Nucleus accumbens (tissue), 56 donors: ENCODE measurements around the gene EDARADD.
"Not testable (repeated sequence)": the region's sequence is repeated elsewhere in the genome, so short reads cannot be mapped to it uniquely, and the experiment has no call there.

Source experiments
- DNase-seq, 56 donors: peaks; one replicate each; lab custom pipeline; 2025; lab: John Stamatoyannopoulos, UW

The EDARADD gene

DNA sequence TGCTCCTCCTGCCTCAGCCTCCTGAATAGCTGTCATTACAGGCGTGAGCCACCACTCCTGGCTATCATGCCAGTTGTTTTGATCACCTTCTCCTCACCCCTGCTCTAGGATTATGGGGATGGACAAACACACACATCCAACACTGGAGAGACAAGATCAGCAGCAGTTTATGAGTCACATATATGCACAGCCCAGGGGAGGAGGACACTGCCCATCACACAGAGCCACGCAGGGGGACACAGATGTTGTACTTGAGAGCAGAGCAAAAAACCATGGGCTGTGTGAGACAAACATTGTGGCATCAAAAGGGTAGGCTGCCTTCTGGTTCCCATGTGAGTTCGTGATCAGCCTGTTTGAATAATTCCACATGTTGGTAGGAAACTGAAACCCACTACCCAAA lies 32.1 kb downstream of the EDARADD start:
- no peak for DNase-seq

DNA sequence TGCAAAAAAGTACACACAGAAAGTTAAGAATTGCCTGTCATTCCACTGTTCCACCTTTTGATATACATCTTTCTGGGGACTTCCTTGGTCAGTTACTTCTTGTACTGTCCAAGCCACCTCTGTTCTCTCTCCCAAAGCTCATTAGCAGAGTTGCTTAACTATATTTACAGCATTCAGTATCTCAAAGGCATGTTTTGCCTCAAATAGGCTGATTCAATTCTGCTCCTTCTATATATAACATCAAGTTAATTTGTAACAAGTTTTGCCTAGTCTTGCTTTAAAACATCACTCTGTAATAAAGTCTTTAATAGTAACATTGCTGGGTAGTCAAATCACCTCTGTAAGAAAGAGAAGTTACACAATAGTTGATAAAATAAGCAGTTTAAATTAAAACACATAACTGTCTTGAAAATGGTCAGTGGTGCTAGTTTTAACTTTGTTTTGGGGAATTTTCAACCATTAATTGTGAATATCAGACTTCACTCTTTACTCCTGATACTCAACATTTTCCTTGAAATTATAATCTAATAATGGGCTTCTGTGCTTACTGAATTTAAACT lies 35.7 kb downstream of the EDARADD start:
- DNase-seq = no peak

DNA sequence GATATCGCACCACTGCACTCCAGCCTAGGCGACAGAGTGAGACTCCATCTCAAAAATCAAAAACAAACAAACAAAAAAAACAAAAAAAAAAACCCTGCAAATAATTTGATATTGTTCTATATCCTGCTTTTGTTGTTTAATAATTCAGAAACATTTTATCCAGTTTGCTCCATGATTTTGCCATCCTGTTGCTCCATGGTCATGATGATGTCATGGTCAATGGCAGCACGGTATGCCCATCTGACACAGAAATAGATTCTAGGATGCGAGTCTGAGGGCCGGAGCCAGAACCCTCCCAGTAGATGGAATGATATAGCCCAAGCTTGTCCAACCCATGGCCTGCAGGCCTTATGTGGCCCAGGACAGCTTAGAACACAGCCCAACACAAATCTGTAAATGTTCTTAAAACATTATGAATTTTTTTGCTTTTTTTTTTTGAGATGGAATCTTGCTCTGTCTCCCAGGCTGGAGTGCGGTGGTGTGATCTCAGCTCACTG lies 39.8 kb downstream of the EDARADD start:
- no peak for DNase-seq

DNA sequence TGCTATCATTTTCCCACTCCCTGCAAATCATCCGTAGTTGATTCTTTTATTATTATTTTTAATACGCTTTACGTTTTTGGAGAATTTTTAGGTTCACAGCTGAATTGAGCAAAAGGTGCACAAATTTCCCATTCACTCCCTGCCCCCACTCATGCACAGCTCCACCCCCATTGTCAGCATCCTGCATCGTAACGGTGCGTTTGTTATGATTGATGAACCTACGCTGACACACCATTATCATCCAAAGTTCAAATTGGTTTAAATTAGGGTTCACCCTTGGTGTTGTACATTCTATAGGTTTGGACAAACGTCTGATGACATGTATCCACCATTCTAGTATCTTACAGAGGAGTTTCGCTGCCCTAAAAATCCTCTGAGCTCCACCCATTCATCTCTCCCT lies 44.5 kb downstream of the EDARADD start:
- DNase-seq = no peak

DNA sequence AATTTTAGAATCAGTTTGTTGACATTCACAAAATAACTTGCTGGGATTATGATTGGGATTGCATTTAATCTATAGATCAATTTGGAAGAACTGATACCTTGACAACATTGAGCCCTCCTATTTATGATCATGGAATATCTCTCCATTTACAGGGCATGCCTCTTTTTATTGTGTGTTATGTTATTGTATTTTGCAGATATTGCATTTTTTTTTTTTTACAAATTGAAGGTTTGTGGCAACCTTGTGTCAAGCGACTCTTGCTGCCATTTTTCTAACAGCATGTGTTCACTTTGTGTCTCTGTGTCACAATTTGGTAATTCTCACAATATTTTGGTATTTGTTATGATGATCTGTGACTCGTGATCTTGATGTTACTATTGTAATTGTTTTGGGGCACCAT lies 46.3 kb downstream of the EDARADD start:
- no peak for DNase-seq

DNA sequence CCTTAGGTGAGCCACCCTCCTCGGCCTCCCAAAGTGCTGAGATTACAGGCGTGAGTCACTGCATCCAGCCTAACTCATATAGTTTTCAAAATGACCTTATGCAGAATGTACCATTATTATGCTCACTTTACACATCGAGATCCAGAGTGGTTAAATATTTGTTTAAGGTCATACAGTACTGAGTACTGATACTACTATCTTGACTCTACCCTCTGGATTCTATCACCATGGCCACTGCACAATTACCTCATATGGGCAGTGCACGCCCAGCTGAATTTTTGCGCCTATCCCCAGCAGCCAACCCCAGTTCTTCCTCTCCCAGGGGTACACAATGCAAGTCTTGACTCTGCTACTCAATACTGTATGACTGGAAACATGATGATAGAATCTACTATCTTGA lies 56.7 kb downstream of the EDARADD start:
- DNase-seq = no peak

DNA sequence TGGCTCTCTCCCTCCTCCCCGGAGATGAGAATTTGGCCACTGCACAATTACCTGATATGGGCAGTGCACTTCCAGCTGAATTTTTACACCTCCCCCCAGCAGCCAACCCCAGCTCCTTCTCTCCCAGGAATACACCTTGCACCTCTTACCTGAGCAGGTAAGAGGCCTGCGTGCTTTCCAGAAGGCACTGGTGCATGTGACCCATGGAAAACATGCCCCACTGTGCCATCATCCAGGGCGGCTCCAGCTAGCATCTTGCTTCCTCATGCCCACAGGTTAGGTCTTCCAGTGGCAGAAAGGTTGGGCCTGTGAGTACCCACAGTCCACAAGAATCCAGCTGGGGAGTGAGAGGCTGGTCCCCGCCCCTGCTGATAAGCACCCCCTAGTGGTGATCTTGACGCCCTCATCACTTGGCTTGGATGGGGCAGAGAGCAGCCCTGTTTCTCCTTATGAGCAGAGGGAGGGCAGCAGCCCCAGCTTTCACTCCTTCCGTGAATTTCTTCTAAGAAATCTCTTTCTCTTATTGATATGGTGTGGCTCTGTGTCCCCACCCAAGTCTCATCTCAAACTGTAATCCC lies 57.8 kb downstream of the EDARADD start:
- no peak for DNase-seq

DNA sequence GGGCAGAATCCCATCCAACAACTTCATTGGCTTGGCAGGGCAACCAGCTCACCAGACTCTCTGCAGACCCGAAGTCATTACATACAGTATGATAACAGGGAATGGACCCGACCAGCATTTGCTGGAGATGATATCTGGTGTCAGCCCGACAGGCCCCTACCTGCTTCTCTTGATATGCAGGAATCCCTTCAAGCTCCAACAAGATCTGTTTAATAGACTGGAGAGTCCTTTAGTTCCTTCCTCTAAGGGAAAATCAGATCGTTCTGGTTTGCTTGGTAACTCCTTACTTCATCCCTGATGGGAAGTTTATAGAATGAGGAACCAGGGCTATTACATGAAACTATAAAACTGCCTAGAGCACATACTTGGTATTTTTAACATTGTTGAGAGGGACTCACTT lies 61.2 kb downstream of the EDARADD start:
- no peak for DNase-seq

DNA sequence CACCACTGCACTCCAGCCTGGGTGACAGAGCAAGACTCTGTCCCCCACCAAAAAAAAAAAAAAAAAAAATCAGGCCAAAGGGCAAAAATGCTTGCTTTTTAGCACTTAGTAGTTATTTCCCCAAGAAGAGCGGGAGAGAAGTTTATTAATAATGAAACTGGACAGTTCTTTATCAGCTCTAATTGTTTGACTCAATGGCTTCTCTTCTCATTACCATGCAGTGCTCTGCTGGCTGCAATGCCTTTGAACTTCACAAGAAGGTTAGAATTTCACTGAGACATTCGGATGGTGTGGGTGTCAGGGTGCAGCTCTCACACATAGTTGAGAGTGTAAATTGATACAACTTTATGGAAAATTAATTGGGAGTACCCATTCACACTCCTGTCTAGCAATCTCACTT lies 63.7 kb downstream of the EDARADD start:
- DNase-seq = no peak

DNA sequence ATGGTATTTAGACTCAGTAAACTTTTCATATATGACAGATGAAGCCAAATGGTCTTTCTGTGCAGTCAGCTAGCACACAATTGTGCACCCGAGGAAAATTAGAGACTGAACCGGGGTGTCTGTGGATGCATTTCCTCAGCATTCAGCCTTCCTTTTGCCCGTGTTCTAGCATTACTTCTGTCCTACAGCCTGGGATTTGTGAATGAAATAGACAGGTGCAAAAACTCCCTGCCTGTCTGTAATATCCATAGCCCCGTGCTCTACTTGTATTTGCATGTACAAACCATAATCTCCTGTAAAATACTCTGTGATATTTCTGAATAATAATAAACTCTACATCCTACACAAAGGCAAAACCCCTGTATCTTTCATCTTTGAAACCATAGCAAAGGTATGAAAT lies 64.9 kb downstream of the EDARADD start:
- DNase-seq = no peak

DNA sequence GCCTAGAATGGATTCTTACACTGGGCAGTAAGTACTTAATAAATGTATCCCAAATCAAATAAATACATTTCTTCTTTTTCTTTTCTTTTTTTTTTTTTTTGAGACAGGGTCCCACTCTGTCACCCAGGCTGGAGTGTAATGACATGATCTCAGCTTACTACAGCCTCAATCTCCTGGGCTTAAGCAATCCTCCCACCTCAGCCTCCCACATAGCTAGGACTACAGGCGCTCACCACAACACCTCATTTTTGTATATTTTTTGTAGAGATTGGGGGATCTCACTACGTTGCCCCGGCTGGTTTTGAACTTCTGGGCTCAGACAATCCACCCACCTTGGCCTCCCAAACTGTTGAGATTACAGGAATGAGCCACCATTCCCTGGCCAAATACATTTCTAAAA lies 66.0 kb downstream of the EDARADD start:
- no peak for DNase-seq

DNA sequence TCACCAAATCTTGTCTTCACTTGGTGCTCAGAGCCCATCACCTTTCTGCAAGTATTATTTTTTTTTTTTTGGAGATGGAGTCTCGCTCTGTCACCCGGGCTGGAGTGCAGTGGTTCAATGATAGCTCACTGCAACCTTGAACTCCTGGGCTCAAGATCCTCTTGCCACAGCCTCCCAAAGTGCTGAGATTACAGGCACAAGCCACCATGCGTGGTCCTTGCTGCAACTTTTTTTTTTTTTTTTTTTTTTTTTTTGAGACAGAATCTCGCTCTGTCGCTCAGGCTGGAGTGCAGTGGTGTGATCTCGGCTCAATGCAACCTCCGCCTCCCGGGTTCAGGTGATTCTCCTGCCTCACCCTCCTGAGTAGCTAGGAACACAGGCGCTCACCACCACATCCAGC lies 70.1 kb downstream of the EDARADD start:
- DNase-seq = not testable (repeated sequence)

DNA sequence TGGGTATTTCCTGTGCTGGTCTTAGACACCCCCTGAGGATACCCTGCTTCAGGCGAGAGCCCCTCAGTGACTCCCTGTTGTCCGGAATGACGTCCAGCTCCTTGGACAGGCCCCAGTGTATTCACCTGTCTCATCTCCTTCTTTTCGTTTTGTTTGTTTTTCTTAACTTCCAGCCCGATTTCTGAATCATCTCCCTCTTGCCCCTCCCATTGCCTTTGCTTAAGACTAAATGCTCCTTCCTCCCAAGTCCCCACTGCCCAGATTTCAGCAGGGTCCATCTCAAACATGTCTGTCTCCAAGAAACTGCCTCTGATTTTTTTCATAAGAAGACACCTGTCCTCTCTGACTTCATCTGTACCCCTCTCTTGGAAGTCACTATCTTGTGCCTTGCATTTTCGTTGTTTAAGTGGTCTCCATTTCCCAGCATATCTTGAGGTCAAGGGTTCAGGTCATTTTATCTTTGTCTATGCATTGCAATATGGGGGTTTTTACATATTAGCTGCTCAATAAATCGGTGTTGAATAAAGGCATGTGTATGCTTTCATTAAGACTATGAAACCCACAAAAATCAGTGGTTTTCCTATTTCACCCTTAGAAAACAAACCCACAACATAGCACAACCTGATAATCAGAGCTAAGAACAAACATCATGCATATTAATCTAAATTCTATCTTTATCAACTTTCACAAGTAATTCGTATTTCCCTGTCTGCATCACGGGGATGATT lies 71.3 kb downstream of the EDARADD start:
- no peak for DNase-seq

DNA sequence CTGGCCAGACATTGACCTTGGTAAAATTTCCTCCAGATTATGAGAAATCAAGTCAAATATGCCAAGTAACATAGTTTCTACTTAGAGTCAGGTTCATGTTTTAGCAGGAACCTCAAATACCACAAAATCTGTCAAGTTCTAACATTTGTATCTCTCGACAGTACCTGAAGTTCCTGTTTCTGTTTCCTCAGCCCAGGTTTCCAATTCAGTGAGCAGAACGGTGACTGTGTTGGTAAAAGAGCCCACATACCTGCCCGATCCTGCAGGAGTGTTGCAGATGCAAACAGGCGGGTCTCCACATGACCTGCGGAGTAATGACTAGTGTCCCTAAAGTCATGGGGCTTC lies 71.8 kb downstream of the EDARADD start:
- DNase-seq = no peak

DNA sequence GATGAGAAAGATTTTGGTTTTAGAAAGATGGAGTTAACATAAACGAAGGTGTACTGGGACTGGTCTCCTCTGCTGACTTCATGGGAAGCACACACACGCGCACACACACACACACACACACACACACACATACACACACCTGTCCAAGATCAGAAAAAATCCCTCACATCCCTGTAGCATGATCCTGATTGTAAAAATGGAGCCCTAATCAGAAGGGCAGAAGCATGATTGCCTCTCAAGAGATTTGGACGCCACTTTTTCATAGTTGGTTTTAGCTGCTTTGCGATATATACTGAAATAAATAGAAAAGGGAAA lies 73.2 kb downstream of the EDARADD start:
- no peak for DNase-seq

DNA sequence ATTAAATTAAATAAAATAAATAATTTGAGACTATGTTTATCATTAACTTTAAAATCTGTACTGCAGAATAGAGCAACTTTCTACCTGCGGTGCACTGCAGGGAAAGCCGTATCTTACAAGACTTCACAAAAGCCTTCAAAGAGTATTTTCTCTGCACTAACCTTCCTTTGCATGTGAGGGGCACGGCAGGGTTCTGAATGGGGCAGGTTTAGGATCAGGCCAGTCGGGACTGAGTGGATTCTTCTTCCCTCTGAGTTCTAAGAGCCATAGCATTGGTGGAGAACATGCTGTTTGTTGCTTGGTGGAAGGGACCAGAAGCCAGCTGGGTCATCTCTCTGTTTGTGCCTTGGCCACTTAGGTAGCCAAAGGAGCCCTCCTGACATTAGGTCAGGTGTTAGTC lies 74.5 kb downstream of the EDARADD start:
- DNase-seq = no peak

DNA sequence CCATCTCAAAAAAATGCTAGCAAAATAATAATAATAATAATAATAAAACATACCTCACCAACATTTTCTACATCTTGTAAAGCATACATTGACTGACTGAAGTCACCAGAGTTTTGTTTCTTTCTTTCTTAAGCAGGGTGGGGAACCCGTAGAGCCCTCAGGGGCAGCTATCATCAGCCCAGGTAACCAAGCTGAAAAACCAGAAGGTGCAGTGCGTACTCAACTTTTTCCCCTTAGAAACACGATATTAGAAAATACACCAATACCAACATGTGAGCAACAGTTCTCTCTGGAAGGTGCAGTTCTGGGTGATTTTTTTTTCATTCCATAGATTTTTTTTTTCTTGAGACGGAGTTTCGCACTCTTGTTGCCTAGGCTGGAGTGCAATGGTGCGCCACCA lies 75.4 kb downstream of the EDARADD start:
- DNase-seq = no peak

DNA sequence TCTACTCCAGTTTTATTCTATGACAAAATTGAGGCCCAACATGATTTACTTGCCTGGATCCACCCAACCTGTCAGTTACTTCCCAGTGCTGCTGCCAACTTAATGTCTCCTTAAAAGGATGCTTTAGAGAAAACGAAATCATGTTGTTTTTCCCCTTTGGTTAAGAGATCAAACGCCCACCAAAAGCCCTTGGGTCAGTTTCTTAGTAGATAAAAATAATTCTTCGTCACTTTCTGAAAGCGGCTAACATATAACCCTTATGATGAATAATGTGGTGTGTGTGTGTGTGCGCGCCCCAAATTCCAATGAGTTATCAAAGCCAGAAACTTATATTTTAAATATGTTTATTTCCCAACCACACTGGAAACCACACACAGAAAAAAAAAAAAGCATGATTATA lies 77.0 kb downstream of the EDARADD start:
- DNase-seq = no peak

DNA sequence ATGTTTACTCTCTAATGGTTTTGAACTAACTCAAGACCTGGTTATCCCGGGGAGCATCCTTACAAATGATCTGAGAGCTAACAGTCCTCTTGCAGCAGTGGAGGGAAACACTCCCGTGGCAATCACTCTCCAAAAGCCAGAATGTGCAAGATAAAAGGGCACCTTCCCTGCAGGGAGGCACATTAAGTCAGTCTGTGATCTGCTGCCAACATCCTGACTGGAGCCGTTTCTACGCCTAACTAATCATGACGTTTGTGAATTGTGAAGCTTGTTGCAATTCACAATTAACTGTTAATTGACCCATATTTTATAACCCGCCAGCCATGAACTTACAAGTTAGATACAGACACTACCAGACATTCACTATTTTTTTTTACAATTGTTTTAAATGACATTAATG lies 77.6 kb downstream of the EDARADD start:
- DNase-seq = peak in 1 of 56 donors; percentile 2

DNA sequence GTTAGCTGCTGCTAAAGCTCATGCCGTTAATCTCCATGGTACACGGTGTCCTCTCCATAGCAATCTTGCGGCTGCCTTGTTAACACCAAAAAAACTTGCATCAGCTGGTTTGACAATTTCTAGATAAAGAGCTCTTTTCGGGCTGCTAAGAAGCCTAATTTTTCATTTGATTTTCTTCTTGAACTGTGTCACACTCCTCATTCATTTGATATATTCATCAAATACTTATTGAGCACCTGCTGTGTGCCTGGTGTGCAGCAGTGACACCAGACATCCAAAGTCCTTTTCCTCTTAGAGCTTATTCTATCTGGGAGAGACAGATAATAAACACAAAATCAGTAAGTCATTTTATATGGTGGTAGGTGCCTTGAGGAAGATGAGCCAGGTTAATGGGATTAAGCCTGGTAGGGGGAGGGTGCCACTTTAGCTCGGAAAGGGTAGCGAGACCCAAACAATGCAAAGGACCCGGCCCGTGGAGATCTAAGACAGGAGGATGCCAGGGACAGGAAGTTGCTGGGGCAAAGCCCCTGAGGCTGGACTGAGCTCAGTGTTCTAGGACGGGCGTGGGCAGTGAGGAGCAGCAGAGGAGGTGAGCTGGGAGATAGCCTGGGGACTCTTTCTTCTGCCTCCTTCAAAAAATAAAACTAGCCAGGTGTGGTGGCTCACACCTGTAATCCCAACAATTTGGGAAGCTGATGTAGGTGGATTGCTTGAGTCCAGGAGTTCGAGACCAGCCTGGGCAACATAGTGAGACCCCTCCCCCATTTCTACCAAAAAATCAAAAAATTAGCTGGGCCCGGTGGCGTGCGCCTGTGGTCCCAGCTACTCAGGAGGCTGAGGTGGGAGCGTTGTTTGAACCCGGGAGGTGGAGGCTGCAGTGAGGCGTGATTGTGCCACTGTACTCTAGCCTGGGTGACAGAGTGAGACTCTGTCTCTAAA lies 79.0 kb downstream of the EDARADD start:
- no peak for DNase-seq

DNA sequence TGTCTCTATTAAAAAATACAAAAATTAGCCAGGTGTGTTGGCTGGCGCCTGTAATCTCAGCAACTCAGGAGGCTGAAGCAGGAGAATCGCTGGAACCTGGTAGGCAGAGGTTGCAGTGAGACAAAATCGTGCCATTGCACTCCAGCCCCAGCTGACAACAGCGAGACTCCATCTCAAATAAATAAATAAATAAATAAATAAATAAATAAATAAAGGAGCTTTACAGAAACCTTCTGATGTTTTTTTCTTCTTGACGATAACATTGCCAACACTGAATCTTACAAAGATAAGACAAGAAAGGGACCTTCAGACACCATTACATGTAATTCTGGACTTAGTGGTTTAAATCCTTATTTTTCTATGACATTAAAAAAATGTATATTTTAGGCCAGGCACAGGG lies 81.9 kb downstream of the EDARADD start:
- DNase-seq = no peak
